ENCODE results near the gene TRAPPC10. TPM values are rescaled to one million over a fixed set of nuclear protein-coding genes. Genes with fewer than 3 reads are reported as not detected.

TRAPPC10 gene
- total RNA-seq, 1 donor from 2014 or later: 20.3 TPM

DNA sequence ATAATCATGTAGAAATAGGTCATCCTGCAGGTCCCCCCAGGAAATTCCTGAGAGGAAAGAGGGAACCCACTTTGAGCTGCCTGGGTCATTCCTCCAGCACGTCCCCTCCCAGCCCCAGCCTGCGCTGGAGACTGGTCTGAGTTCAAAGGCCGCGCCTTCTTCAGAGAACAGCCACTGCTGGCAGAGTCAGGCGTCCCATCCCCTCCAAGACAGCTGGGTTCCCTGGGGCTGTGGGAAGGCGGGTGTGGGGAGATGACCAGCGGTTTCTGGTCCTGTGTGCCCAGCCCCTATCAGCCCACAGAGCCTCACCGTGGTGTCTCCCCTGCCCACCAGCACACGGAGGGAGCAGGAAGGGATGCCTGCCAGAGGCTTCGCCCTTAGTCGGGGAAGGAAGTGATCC lies 18.0 kb upstream of the TRAPPC10 start:
- ATAC-seq (ENCODE audit: poor library complexity) (no peak), DNase-seq (peak; percentile 6)
- intact Hi-C loops (cut with DNase I): no loop called here

DNA sequence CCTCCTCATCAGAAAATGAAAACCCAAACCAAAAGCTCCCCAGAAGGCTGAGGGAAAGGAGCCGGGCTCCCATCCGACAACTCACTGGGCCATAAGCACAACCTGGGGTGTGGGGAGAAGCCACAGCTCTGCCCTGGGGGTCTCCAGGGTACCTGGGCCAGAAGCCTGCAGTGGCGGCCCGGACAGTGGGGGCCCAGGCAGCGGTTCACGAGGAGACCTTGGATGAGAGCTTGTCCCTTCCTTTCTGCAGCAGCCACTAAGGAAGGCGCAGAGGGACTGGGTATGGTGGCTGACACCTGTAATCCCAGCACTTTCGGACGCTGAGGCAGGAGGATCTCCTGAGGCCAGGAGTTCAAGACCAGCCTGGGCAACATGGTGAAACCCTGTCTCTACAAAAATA lies 17.5 kb upstream of the TRAPPC10 start:
- DNase-seq (peak; percentile 18), ATAC-seq (ENCODE audit: poor library complexity) (no peak)
- intact Hi-C loops (cut with DNase I): no loop called here

DNA sequence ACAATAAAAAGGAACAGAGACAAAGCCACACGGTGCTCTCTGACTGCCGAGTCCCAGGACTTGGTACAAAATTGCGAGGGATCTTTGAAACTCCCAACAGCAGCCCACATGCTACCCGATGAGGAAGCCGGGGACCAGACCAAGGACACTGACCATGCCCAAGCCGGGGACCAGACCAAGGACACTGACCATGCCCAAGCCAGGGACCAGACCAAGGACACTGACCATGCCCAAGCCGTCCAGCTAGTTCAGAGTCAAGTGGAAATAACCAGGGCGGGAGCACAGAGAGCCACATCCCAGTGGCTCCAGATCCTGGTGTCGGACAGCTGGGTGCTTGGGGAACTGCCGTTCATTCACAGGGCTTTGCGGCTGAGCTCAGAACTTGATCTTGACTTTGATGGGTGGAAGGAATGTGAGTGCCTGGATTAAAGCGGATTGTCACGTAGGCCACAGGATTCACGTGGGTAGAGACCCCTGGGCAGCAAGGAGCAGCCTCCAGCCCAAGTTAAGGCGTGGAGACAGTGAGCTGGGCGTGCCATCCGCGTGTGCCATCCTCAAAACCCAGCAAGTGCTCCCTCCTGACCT lies 16.5 kb upstream of the TRAPPC10 start:
- ATAC-seq (ENCODE audit: poor library complexity) (no peak), DNase-seq (peak; percentile 30)
- intact Hi-C loops (cut with DNase I): no loop called here

DNA sequence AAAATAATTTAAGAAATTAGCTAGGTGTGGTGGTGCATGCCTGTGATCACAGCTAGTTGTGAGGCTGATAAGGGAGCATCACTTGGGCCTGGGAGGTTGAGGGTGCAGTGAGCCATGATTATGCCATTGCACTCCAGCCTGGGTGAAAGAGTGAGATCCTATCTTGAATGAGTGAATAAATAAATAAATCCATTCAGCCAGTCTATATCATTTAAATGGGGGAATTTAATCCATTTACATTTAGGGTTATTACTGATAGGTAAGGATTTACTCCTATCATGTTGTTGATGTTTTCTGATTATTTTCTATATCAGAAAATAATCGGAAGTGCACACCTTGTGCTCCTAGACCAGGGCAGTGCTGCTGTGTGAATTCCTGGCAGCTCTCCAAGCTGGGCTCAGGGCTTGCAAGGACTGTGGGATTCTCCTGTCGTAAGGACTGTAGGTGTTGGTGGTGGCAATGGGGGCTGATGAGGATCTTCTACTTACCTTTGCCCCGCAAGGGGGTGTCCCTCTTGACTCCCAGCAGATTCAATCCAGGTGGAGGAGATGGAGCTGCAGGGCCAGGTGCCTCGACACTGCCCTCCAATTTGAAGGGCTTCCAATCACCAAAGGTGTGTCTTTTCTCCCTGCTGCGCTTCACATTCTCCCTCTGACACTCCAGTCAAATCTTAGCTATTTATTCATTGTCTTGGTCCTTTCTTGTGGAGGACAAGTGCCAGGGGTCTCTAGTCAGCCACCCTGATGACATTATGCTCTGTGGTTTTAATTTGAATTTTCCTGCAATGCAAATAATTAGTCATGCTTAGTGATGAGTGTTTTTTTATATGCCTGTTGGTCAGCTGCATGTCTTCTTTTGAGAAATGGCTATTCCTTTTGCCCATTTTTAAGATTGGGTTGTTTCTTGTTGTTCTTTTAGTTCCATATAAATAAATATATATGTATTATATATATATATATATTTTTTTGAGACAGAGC lies 14.1 kb upstream of the TRAPPC10 start:
- ATAC-seq (ENCODE audit: poor library complexity): no peak
- intact Hi-C loops (cut with DNase I): no loop called here
- DNase-seq: peak; percentile 1

DNA sequence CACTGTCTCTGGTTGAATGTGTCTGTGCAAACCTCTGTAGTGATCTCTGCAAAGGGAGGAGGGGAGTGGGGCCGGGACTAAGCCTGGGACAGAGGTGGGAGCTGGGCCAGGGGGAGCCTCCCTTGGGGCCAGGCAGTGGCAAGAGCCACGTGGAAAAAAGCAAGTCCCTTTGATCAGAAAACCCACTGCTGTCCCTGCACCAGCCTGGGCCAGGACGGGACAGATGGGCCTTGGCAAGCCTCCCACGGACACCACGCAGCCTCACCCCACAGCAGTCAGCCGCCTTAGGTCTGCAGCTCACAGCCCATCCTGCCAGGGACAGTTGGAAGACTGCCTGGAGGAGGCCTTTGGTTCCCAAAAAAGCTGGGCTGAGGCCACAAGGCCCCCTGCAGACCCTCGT lies 11.7 kb upstream of the TRAPPC10 start:
- DNase-seq (peak; percentile 39), ATAC-seq (ENCODE audit: poor library complexity) (no peak)
- intact Hi-C loops (cut with DNase I): no loop called here

DNA sequence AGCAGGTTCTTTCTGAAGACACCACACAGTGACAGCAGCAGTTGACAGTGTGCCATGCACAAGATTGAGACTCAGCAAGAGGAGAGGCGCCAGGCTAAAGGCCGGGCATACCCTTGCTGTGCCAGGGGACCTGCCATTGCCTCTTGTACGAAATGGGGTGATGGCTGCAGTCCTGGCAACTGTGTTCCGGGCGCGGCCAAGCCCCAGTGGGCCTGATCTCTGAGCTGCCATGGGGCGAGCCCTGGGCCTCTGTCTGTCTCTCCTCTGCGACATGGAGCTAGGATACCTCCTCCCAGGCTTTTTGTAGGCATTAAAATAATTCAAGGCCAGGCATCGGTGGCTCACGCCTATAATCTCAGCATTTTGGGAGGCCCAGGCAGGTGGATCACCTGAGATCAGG lies 9.6 kb upstream of the TRAPPC10 start:
- DNase-seq (peak; percentile 2), ATAC-seq (ENCODE audit: poor library complexity) (no peak)
- intact Hi-C loops (cut with DNase I): no loop called here

DNA sequence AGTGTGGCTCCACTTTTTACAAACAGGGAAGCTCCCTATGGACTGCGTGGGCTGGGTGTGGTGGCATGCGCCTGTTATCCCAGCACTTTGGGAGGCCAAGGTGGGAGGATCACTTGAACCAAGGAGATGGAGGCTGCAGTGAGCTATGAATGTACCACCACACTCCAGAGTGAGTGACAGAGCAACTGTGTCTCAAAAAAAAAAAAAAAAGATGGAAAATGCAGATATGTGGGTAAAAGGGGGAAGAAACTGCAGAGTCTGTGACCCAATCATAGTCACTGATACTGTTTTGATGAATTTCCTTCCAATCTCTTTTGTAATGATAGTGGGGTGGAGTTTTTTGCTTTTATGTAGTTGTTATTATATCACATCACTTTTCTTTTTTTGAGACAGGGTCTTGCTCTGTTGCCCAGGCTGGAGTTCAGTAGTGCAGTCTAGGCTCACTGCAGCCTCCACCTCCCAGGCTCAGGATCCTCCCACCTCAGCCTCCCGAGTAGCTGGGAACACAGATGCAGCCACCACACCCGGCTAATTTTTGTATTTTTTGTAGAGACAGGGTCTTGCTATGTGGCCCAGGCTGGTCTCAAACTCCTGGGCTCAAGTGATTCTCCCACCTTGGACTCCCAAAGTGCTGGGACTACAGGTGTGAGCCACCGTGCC lies 8.7 kb upstream of the TRAPPC10 start:
- ATAC-seq (ENCODE audit: poor library complexity): no peak
- DNase-seq: peak; percentile 6
- intact Hi-C loops (cut with DNase I): no loop called here

DNA sequence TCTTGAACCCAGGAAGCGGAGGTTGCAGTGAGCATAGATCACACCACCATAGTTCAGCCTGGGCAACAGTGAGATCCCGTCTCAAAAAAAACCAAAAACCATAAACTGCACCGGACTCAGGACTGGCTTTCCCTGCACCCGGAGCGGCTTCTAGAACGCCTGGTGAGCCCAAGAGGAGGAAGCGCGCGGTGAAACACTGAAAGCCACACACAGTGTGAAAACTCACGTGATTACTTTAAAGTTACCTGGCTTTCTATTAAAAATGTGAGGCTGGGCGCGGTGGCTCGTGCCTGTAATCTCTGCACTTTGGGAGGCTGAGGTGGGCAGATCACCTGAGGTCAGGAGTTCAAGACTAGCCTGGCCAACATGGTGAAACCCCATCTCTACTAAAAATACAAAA lies 7.0 kb upstream of the TRAPPC10 start:
- ATAC-seq (ENCODE audit: poor library complexity) (no peak), DNase-seq (peak; percentile 5)
- intact Hi-C loops (cut with DNase I): no loop called here

DNA sequence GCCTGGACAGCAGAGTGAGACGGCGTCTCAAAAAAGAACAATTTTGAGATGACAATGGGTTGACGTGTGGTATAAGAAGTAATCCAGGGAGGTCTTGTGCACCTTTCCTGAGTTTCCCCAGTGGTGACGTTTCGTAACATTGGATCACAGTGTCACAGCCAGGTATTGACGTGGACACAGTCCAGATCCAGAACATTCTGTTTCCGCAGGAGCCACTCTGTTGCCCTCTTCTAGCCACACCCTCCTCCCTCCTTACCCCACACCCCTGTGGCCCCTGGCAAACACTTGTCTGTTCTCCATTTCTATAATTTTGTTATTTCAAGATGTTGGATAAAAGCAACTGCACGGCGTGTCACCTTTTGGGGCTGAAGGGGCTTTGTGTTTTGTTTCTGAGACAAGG lies 6.5 kb upstream of the TRAPPC10 start:
- intact Hi-C loops (cut with DNase I): no loop called here
- DNase-seq (no peak), ATAC-seq (ENCODE audit: poor library complexity) (no peak)

DNA sequence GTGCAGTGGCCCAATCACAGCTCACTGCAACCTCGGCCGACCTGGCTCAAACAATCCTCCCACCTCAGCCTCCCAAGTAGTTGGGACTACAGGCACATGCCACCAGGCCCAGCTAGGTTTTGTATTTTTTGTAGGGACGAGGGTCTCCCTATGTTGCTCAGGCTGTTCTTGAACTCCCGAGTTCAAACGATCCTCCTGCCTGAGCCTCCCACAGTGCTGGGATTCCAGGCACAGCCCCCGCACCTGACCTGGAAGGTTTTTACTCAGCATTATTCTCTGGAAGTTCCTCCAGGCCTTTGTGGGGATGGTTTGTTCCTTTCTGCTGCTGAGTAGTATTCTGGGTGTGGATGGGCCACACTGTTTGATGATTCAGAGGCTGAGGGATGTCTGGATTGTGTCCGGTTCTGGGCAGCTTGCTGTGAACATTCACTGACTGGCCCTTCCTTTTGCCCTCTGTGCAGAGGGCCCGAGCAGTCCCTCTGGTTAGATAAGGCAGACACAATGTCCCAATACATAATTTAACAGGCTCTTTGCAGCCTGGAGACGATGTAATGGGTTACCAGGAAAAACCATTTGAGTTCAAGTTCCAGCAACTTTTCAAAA lies 6.0 kb upstream of the TRAPPC10 start:
- ATAC-seq (ENCODE audit: poor library complexity) (peak; percentile 82), DNase-seq (peak; percentile 53)
- intact Hi-C loops (cut with DNase I): no loop called here

DNA sequence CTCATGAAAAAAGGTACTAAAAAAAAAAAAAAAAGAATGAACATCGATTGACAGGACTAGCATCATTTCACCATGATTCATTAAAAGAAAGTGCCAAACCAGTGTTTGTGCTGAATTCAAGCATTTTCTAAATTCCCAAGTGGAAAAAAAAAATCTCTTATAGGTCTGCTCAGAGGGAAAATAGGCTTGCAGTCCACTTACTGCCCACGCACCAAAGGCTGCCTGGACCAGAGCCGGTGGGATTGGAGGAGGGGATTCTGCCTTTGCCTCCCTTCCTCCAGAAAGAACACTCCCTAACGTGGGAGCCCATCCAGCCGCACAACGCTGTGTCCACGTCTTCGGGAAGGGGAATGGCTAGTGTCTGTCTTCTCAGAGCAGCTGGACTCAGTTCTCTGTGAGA lies 5.5 kb upstream of the TRAPPC10 start:
- intact Hi-C loops (cut with DNase I): no loop called here
- DNase-seq: peak; percentile 68
- peak; percentile 33 for ATAC-seq (ENCODE audit: poor library complexity)

DNA sequence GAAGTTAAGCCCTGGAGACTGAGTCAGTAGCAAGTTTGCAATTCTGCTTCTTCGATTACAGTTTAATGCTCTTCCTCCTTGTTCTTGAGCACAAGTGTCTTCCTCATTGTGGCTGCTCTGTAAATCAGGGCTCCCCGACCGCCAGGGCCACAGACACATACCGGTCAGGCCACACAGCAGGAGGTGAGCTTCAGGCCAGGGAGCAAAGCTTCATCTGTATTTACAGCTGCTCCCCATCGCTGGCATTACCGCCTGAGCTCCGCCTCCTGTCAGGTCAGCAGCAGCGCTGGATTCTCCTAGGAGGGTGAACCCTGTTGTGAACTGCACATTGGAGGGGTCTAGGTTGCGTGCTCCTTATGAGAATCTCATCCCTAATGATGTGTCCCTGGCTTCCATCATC lies 1.7 kb upstream of the TRAPPC10 start:
- no peak for DNase-seq
- no peak for ATAC-seq (ENCODE audit: poor library complexity)
- intact Hi-C loops (cut with DNase I): no loop called here

DNA sequence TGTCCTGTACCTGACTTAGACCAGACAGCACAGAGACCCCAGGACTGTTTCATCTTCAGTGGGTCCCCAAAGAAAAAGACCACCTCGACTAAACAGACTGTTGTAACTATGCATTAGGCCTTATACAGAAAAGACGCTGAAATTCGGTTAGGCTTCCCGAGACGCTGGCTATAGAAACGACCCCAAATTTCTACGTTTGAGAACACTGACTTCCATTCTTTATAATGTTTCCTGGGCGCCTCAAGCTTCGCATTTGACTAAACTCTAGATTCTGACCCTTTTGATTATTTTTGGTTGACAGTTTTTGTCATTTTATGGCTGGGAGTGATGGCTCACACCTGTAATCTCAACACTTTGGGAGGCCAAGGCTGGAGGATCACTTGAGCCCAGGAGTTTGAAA lies 986 bp upstream of the TRAPPC10 start:
- no peak for DNase-seq
- no peak for ATAC-seq (ENCODE audit: poor library complexity)
- intact Hi-C loops (cut with DNase I): no loop called here

DNA sequence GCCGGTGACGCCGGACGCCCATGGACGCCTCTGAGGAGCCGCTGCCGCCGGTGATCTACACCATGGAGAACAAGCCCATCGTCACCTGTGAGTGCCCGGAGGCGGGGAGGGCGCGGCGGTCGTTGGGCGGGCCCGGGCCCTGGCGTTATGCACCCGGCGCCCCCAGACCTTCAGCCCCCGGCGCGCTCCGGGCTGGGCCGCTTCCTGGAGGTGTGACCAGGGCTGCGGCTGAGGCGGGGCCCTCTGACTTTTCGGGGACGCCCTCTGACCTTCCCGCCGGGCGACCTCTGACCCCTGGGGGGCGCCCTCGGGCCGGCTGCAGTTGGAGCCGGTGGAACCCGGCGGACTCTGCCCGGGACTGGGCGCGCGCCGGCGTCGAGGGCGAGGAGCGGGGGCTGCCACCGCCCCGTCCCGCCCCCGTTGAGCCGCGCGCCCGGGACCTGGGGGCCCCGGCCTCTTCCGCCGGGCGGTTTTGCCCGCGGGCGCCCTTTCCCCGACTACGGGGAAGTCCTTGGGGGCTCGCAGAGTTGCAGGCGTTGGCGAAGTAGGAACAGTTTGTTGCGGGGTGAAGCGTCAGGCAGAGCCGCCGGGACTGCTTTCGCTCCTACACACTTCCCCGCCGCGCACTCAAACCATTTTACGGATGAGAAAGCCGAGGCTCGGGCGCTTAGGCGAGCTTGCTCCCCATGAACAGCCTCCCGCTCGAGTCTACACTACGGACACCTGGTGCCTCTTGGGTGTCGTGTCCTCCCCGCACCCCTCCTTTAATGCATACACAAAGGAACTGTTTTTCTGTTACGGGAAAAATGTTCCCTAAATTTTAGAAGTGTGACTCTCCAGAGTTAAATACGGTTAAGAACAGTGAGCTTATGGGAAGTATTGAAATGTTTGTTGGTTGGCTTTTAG lies 618 bp downstream of the TRAPPC10 start:
- ATAC-seq (ENCODE audit: poor library complexity) (peak; percentile 49), DNase-seq (peak; percentile 79)
- intact Hi-C loops (cut with DNase I): no loop called here

DNA sequence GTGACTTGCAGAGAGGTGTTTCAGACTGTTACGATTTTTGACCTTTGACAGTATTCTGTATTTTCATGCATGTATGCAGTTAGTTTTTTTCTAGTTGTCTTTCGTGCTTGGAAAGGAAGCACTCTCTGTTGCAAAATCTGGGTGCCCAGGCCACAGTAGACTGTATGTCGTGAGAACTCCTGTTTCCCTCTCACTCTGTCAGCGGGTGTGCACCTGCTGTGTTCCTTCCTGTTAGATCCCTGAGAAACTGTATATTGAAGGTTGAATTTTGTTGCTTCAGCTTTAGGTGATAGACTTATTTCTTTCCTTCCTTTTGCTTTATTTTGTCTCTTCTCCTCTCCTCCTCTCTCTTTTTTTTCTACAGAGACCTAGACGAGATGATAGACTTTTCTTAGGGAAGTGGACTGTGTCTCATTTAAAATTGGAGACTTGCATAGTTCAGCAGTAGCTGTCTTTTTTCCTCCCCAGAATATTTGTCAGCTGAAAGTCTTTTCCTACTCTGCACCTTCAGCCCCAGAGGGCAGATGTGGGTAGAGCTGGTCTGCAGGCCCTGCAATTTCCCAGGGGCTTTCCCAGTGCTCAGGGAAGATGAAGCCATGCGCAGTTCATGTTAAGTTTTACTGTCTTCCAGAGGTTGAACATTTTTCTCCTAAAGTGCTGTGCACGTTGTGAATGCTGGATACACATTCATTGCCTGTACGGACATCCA lies 1.4 kb downstream of the TRAPPC10 start:
- ATAC-seq (ENCODE audit: poor library complexity) (no peak), DNase-seq (peak; percentile 10)
- intact Hi-C loops (cut with DNase I): no loop called here

DNA sequence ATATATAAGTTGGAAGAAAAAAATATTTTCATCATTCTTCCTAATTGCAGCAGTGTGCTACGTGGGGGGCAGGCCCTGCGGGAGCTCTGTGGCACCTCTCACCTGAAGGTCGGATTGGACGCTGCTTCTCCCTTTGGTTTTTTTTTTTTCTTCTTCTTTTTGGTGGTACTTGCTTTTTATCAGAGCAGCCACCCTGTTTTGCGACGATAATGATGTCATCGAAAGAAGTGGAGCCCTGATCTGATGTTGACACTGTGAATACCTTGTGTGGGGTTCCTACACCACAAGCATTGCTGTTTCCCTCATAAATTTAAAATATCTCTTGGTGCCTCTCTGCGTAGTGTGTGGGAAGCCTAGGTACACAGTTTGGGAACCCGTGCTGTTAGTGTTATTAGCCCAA lies 5.5 kb downstream of the TRAPPC10 start:
- ATAC-seq (ENCODE audit: poor library complexity): no peak
- intact Hi-C loops (cut with DNase I): no loop called here
- DNase-seq: no peak

DNA sequence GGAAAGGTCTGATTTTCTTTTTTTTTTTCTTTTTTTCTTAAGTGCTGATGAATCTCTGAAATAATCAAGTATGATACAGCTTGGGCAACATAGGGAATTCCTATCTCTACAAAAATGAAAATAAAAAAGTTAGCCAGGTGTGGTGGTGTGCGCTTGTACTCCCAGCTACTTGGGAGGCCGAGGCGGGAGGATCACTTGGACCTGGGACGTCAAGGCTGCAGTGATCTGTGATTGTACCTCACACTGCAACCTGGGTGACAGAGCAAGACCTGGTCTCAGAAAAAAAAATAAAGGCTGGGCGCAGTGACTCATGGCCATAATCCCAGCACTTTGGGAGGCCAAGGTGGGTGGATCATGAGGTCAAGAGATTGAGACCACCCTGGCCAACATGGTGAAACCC lies 6.0 kb downstream of the TRAPPC10 start:
- intact Hi-C loops (cut with DNase I): no loop called here
- ATAC-seq (ENCODE audit: poor library complexity) (no peak), DNase-seq (no peak)
